SK-N-SH (cell line): ENCODE data around the gene LOXL4.

Experiments used
- EP300 ChIP-seq, 2 experiments: IDR thresholded peaks; 2 replicates each; pipeline versions ENCODE4 v1.4.0 to v1.6.1; 2012; ENCODE audit warnings: borderline replicate concordance in 1 of 2, low read depth in 1 of 2, low read length in 1 of 2
- GATA2 ChIP-seq: sonication (generic); formaldehyde crosslinking; IDR thresholded peaks from 2 replicates; pipeline ENCODE4 v1.5.0; 2020; ENCODE audit warnings: mild to moderate bottlenecking, missing genetic modification reagents
- JUND ChIP-seq: IDR thresholded peaks from 2 replicates; pipeline ENCODE4 v1.4.0; 2012
- MXI1 ChIP-seq: IDR thresholded peaks from 2 replicates; pipeline ENCODE4 v1.6.1; 2012; ENCODE audit warnings: mild to moderate bottlenecking, low read depth, low read length, improper control_type of control experiment
- NFIC ChIP-seq: IDR thresholded peaks from 2 replicates; pipeline ENCODE4 v1.4.0; 2012; ENCODE audit warnings: borderline replicate concordance
- POLR2AphosphoS5 ChIP-seq: IDR thresholded peaks from 2 replicates; pipeline ENCODE4 v1.6.1; 2012; ENCODE audit warnings: low read depth, low read length
- RAD21 ChIP-seq: IDR thresholded peaks from 2 replicates; pipeline ENCODE4 v1.6.1; 2012; ENCODE audit warnings: mild to moderate bottlenecking, low read length
- RXRA ChIP-seq: IDR thresholded peaks from 2 replicates; pipeline ENCODE4 v1.4.0; 2012; ENCODE audit warnings: low read depth, mild to moderate bottlenecking, borderline replicate concordance
- TEAD4 ChIP-seq: IDR thresholded peaks from 2 replicates; pipeline ENCODE4 v1.4.0; 2012; ENCODE audit warnings: mild to moderate bottlenecking, borderline replicate concordance; ENCODE audit not compliant: insufficient read depth
- YY1 ChIP-seq: IDR thresholded peaks from 2 replicates; pipeline ENCODE4 v1.4.0; 2012; ENCODE audit warnings: low read depth, mild to moderate bottlenecking
- TF ChIP-seq, protein P1 (sequence below): fragments of 200-600 bp; sonication (generic); IDR thresholded peaks from 2 replicates; pipeline ENCODE4 v1.6.1; 2017; ENCODE audit warnings: antibody characterized with exemption, mild to moderate bottlenecking, moderate library complexity
- TF ChIP-seq, protein P2 (sequence below): IDR thresholded peaks from 2 replicates; pipeline ENCODE4 v1.6.1; 2012; ENCODE audit warnings: mild to moderate bottlenecking, low read depth, low read length, moderate library complexity

DNA sequence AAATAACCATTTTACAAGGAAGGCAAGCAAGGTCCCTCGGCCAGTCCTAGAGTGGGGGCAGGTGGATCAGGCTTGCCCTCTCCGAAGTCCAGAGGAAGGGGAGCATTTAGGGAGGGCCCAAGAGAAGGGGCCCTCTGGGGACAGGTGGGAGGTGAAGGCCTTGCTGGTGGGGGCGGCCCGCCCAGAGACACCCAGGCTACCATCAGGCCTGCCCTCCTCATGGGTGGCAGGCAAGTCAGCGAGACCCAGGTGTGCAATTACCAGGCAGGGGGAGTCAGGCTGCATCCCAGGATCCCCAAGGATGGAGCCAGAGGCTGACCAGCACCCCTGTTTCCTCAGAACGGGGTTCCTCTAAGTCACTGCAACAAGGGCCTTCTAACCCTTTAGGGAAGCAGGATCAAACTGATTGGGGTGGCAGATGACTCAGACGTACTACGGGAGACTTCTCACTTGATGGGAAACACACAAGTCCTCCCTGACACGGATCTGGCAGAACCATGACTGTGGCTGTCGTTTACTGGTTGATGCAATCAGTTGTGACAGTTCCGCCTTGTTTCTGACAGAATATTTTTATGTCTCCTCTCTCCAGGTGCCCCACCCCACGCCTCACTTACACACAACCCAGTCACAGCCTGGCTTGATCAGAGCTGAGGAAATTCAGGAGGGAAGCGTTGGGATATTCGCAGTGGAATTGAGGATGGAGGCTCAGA lies 8.2 kb downstream of the LOXL4 start:
- TF ChIP-seq, protein P1, sequence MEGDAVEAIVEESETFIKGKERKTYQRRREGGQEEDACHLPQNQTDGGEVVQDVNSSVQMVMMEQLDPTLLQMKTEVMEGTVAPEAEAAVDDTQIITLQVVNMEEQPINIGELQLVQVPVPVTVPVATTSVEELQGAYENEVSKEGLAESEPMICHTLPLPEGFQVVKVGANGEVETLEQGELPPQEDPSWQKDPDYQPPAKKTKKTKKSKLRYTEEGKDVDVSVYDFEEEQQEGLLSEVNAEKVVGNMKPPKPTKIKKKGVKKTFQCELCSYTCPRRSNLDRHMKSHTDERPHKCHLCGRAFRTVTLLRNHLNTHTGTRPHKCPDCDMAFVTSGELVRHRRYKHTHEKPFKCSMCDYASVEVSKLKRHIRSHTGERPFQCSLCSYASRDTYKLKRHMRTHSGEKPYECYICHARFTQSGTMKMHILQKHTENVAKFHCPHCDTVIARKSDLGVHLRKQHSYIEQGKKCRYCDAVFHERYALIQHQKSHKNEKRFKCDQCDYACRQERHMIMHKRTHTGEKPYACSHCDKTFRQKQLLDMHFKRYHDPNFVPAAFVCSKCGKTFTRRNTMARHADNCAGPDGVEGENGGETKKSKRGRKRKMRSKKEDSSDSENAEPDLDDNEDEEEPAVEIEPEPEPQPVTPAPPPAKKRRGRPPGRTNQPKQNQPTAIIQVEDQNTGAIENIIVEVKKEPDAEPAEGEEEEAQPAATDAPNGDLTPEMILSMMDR, result no peak
- TF ChIP-seq MXI1, result no peak
- no peak for TF ChIP-seq NFIC
- no peak for TF ChIP-seq GATA2
- no peak for TF ChIP-seq JUND
- TF ChIP-seq YY1, result no peak
- TF ChIP-seq RXRA, result no peak
- no peak for TF ChIP-seq TEAD4
- no peak for TF ChIP-seq POLR2AphosphoS5
- TF ChIP-seq RAD21, result no peak
- TF ChIP-seq EP300 (IDR thresholded peaks at IDR 0.05; ENCODE audit: borderline replicate concordance in 1 of 2, low read depth in 1 of 2, low read length in 1 of 2), result no peak
- TF ChIP-seq, protein P2, sequence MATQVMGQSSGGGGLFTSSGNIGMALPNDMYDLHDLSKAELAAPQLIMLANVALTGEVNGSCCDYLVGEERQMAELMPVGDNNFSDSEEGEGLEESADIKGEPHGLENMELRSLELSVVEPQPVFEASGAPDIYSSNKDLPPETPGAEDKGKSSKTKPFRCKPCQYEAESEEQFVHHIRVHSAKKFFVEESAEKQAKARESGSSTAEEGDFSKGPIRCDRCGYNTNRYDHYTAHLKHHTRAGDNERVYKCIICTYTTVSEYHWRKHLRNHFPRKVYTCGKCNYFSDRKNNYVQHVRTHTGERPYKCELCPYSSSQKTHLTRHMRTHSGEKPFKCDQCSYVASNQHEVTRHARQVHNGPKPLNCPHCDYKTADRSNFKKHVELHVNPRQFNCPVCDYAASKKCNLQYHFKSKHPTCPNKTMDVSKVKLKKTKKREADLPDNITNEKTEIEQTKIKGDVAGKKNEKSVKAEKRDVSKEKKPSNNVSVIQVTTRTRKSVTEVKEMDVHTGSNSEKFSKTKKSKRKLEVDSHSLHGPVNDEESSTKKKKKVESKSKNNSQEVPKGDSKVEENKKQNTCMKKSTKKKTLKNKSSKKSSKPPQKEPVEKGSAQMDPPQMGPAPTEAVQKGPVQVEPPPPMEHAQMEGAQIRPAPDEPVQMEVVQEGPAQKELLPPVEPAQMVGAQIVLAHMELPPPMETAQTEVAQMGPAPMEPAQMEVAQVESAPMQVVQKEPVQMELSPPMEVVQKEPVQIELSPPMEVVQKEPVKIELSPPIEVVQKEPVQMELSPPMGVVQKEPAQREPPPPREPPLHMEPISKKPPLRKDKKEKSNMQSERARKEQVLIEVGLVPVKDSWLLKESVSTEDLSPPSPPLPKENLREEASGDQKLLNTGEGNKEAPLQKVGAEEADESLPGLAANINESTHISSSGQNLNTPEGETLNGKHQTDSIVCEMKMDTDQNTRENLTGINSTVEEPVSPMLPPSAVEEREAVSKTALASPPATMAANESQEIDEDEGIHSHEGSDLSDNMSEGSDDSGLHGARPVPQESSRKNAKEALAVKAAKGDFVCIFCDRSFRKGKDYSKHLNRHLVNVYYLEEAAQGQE, result no peak
